GDM1 (cell line): ENCODE data around the gene IFNL3.

ENCODE experiments used
- DNase-seq: peaks from one replicate; lab custom pipeline; 2025; lab: John Stamatoyannopoulos, UW

Gene IFNL3

GRCh38 chr19:39193803-39194202, 51.0 kb downstream of the IFNL3 start:
- no peak for DNase-seq
